ENCODE results near the gene LCA5L.
"Not testable (repeated sequence)": the region's sequence is repeated elsewhere in the genome, so short reads cannot be mapped to it uniquely, and the experiment has no call there.

The LCA5L gene

GRCh38 chr21:39387461-39388037 is 58.0 kb downstream of the LCA5L start:
- peak; percentile 80 to 90 (median 88) for DNase-seq (ENCODE audit: low read depth in 3 of 3)

DNA sequence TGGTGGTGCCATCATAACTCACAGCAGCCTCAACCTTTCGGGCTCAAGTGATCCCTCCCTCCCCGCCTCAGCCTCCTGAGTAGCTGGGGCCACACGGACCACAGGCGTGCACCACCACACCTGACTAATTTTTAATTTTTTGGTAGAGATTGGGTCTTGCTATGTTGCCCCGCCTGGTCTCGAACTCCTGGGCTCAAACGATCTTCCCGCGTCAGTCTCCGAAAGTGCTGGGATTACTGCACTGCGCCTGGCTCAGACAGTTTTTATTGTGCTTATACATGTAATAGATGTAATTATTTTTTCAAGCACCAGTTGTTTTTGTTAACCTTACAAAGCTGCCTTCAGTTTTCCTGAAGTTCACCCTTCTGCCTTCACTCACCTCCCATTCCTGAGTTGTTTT is 58.7 kb downstream of the LCA5L start:
- no peak for DNase-seq (ENCODE audit: low read depth in 3 of 3)

- no peak for DNase-seq (ENCODE audit: low read depth in 3 of 3)
These were observed 59.4 kb downstream of the LCA5L start for GRCh38 chr21:39386194-39386593.

DNA sequence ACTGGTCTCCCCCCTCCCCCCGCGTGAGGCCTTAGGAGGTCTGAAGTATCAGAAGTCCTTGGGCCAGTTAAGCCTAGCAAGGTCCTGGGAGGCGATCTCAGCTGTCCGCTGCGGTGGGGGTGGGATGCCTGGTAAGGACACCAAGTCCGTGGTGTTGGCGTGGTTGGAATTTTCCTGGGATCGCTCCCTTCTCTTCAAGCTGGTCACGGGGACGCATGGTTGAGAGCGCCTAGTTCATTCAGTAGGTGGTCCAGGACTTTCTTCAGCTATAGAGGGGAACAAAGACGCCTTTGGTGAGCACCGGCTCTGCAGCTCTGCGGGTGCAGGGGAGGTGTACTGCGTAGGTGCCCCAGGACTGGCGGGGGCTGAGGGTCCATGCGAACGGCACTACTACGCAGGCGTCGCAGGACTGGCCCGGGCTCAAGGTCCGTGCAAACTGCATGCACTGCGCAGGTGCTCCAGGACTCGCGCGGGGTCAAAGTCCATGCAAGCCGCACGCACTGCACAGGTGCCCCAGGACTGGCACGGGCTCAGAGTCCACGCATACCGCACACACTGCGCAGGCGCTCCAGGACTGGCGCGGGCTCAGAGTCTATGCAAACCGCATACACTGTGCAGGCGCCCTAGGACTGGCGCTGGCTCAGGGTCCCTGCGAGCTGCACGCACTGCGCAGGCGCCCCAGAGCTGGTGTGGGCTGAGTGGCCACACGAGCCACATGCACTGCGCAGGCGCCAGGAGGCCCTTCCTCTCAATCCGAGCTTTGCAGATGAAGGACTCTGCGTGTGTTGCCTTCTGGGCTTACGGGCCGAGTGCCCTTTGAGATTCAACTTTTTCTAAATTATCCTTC is 60.1 kb downstream of the LCA5L start:
- peak in 2 of 3 experiments; percentile 15 to 23 for DNase-seq (ENCODE audit: low read depth in 3 of 3)

DNA sequence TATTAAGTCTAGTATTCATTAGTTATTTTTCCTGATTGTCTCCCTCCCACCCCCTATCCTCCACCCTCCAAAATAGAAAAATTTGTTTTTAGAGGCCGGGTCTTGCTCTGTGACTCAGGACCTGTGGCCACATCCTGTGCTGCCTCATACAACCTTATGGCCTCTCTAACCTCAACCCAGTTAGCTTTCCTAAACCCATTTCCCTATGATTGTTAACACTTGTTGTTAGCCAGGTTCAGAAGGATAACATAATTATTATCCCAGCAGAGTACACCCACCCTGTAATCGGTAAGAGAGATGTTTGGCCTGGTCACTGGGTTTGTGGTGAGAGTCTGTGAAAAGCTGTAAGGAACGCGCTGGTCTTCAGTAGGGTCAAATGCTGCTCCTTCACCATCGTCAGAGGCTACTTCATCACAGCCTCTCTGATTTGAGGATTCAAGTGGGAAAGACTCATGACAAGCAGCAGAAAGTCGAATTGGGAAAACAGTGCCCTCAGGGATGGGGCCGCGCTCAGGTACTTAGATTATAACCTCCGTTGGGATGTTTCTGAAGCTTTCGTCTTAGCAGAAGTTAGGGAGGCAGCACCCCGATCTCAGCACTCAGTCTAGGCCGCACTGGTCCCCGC is 60.8 kb downstream of the LCA5L start:
- no peak for DNase-seq (ENCODE audit: low read depth in 3 of 3)

GRCh38 chr21:39382096-39382495 is 63.5 kb downstream of the LCA5L start:
- DNase-seq (ENCODE audit: low read depth in 3 of 3), result not testable (repeated sequence)

- no peak for DNase-seq (ENCODE audit: low read depth in 3 of 3)
These were observed 64.6 kb downstream of the LCA5L start for GRCh38 chr21:39381009-39381408.

DNA sequence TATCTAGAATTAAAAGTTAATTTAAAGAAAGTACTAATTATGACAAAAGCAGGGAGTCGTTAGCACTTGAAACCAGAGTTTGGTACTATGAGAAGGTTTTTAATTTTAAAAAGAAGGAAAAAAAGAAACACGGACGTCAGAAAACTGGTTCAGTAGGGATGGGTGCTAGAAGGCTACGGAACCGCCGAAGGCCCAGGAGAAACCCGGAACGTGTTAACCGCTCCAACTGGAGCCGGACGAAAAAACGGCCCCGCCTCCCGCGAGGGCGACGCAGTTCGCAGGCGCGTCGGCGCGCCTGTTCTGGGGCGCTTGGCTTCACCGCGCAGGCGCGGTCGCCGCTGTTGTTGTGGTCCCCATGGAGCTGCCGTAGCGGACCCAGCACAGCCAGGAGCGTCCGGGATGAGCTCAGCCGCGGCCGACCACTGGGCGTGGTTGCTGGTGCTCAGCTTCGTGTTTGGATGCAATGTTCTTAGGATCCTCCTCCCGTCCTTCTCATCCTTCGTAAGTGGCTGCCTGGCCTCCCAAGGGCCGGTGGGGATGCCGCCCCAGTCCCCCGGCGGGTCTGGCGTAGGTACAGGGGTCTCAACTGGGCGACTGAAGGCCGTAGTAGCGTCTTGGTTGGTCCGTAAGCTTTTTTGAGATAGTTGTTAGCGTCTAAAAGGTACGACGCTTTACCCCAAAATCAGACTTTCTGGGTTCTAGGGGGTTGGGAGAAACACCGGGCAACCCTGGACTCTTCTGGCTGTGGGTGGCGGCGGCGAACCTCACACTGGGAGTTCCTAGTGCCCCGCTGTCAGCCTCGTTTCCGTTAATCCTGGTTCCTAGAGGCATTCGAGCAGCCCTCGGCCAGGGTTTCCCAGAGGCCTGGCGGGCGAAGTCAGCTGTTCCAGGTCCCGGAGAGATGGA is 65.3 kb downstream of the LCA5L start:
- DNase-seq (ENCODE audit: low read depth in 3 of 3), result peak; percentile 74 to 76 (median 74)

- no peak for DNase-seq (ENCODE audit: low read depth in 3 of 3)
These were observed 68.0 kb downstream of the LCA5L start for GRCh38 chr21:39377444-39378050.

GRCh38 chr21:39375446-39375845 is 70.1 kb downstream of the LCA5L start:
- DNase-seq (ENCODE audit: low read depth in 3 of 3), result no peak

DNA sequence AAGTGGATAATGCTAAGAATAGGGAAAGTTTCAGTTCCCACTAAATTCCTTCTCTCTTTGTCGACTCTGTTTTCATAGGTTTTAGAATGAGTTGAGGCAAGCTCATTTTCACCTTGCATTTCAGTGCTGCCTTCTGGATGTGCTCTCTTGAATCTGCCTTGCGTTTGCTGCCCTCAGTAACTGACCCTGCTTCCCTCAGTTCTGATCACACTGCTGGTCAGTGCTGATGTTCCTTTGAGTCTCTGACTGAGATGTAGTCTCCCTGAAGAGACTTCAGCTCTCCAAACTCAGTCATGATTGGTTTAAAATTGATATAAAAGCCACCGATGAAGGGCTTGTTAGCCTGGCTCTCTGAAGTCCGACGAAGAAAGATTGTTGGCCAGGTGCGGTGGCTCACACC is 71.5 kb downstream of the LCA5L start:
- DNase-seq (ENCODE audit: low read depth in 3 of 3), result no peak

DNA sequence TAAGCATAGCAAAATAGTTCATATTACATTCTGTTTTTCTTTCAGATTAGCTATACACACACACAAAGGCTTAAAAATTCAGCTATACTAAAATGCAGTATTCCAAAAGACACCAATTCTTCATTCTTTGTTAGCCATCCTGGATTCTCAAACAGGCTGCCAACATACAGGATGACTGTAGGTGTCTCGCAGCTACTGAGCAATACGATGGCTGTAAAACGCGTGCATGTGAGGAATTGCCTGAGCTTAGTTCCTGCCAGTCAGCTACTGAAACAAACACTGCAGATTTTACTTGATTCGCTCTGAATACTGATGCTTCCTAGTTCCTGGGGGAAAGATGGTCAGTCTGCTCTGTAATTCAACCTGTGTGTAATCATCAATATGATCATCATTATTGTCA is 71.9 kb downstream of the LCA5L start:
- no peak for DNase-seq (ENCODE audit: low read depth in 3 of 3)

- DNase-seq (ENCODE audit: low read depth in 3 of 3), result not testable (repeated sequence)
These were observed 75.7 kb downstream of the LCA5L start for GRCh38 chr21:39369896-39370288.

DNA sequence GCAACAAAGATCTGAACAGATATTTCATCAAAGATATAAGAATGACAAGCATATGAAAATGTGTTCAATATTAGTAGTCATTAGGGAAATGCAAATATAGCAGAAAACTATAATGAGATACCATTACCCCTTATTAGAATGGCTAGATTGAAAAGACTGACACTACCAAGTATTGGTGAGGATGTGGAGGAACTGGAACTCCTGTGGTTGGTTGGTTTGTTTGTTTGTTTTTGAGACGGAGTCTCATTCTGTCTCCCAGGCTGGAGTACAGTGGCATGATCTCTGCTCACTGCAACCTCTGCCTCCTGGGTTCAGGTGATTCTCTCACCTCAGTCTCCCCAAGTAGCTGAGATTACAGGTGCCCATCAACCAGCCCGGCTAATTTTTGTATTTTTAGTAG is 77.8 kb downstream of the LCA5L start:
- DNase-seq (ENCODE audit: low read depth in 3 of 3), result no peak

DNA sequence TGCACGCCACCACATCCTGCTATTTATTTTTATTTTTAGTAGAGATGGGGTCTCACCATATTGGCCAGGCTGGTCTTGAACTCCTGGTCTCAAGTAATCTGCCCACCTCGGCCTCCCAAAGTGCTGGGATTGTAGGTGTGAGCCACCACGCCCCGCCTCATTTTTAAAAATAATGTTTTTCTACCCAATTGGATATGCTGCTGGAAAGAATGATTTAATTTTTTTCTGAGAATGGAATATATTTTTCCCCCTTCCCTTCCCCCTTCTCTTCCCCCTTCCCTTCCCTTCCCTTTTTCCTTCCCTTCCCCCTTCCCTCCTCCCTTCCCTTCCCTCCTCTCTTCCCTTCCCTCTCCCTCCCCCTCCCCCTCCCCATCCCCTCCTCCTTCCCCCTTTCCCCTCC is 79.0 kb downstream of the LCA5L start:
- DNase-seq (ENCODE audit: low read depth in 3 of 3), result no peak

DNA sequence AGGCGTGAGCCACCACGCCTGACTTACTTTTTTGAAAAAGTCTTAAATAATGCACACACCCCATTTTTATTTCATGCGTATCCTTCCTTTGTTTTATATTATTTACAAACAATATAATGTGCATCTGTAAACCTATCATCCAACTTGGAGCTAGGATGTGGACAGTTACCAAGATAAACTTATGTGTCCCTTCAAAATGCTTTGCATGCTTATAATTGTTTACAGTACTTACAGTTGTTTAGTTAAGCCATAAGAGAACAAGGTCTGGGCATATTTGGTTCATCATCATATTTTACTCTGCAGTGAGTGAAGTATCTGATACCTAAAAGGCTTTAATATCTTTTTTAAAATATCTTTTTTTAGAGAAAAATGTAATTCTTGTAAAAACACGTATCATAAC is 80.6 kb downstream of the LCA5L start:
- DNase-seq (ENCODE audit: low read depth in 3 of 3), result no peak

DNA sequence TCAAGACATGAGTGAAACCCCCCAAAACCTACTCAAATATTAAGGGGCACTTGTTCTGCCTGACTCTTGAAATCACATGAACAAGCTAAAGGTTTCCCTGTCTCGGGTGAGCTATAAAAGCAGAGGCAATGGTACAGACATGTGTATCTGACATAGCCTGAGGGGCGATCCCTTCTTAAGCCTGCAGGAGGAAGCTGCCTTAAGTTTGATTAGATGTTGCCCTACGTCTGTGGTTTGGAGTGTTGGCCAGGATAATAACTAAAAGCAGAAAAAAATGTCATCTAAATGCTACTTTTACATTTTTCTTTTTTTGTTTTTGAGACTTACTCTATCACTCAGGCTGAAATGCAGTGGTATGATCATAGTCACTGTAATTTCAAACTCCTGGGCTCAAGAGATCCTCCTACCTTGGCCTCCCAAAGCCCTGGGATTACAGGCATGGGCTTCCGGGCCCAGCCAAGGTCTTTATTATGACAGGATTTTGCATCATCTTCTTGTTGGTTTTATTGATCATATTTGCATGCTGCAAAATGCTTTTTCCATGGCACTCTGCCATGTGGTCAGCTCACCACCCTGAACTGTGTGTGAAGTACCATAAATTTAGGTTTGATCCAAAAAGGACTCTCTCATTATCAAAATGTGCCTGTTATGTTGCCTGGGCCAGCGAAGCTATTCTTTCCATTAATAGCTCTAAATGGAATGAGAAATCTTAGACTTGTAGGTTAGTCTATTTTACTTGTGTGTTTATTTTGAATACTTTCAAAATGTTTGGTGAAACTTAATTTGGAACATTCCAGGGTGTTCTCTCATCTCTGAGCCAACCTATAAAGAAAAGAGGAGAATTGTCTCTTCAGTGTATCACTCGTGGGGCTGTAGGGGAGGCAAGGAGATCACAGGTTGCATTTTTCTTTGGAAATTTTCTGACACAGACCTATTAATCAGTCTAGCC is 81.7 kb downstream of the LCA5L start:
- no peak for DNase-seq (ENCODE audit: low read depth in 3 of 3)

DNA sequence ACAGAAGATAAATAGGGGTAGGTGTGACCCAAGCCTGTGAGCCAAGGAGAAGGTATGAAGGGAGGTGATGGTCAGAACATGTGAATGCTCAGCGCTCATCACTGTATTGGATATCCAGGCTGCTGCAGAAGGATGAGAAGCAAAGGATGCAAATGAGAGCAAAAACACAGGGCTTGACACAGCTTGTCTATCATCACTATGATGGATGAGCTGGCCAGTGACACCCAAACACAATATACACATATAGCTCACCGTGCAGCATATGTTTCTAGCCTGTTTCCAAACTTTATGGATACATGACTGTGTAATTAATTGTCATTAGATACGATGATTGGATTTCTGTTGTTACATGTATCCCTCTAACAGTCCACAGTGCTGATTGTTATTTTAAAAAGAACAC is 82.8 kb downstream of the LCA5L start:
- DNase-seq (ENCODE audit: low read depth in 3 of 3), result no peak

DNA sequence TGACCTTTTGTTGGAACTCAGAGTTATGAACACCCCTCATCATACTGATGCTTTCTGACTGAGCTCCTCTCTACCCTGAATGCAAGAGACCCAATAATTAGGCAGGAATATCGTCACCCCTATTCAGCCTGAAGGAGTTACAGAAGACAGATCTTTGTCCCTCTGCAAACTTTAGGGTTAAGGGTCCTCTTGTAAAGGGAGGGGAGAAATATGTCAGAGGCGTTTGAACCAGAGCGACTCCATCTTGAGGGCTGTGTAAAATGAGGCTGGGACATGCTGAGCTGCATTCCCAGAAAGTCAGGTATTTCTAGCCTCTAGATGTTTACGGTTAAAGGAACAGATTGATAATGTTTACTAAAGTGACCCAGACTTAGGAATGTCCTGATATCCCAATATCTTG is 86.2 kb downstream of the LCA5L start:
- no peak for DNase-seq (ENCODE audit: low read depth in 3 of 3)

All from stimulated activated CD4-positive, alpha-beta T cell treated with anti-CD3 and anti-CD28 coated beads, TNF-alpha, amount 100 ng/mL, for 4 hours (primary cell).